ENCODE results near the gene NUF2.

DNA sequence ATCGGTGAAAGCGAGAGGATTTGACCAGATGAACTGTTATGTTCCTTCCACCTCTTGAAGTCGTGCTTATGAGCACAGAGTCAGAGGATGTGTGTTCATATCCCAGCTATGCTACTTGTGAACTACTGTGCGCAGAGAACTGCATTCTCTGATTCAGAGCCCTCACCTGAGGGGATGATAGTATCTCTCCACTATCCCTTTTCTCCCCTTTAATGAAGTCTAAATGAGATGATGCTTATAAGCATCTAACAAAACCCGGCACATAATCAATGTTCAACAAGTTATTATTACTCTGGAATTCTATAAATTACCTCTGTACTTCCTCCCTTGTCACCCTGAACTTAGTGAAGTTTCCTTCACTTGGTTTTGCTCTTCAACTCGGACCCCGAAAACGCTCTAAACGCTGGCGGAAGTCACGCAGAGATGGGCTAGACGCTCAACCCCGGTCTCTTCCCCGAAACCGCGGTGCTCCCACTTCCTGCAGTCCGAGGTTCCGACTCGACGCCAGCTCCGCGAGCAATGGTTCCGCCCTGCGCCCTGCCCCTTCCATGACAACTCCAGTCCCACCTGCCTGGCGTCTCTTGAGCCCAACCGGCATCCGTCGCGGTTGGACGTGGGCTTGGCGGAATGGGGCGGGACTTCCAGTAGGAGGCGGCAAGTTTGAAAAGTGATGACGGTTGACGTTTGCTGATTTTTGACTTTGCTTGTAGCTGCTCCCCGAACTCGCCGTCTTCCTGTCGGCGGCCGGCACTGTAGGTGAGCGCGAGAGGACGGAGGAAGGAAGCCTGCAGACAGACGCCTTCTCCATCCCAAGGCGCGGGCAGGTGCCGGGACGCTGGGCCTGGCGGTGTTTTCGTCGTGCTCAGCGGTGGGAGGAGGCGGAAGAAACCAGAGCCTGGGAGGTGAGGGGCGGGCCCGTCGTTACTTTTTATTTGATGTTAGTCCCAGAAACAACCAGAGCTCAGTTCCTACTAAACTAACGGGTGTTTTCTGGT lies at the start of gene NUF2:
- TF ChIP-seq, protein P1, sequence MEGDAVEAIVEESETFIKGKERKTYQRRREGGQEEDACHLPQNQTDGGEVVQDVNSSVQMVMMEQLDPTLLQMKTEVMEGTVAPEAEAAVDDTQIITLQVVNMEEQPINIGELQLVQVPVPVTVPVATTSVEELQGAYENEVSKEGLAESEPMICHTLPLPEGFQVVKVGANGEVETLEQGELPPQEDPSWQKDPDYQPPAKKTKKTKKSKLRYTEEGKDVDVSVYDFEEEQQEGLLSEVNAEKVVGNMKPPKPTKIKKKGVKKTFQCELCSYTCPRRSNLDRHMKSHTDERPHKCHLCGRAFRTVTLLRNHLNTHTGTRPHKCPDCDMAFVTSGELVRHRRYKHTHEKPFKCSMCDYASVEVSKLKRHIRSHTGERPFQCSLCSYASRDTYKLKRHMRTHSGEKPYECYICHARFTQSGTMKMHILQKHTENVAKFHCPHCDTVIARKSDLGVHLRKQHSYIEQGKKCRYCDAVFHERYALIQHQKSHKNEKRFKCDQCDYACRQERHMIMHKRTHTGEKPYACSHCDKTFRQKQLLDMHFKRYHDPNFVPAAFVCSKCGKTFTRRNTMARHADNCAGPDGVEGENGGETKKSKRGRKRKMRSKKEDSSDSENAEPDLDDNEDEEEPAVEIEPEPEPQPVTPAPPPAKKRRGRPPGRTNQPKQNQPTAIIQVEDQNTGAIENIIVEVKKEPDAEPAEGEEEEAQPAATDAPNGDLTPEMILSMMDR (IDR thresholded peaks at IDR 0.05), result peak in 1 of 7 experiments; percentile 33
- TF ChIP-seq POLR2AphosphoS5 (IDR thresholded peaks at IDR 0.05) (peak; percentile 93 to 100 (median 97)), POLR2A (IDR thresholded peaks at IDR 0.05) (no peak), EP300 (IDR thresholded peaks at IDR 0.05) (peak; percentile 68)
